Fibroblast of skin of right biceps (primary cell): ENCODE data around the gene SERPINB3.
A peak's percentile ranks its signal among the peaks of the same experiment; 100 is the strongest.
"Not testable (repeated sequence)": the region's sequence is repeated elsewhere in the genome, so short reads cannot be mapped to it uniquely, and the experiment has no call there.

ENCODE experiments used
- DNase-seq: peaks from one replicate; pipeline ENCODE4 v3.0.0-alpha.2; 2013

The SERPINB3 gene

GRCh38 chr18:63661750-63662149, at the start of gene SERPINB3:
Gene SERPINB3 (minus strand): TSS chr18:63661893. CDS start chr18:63661216, 677 bp downstream.
- DNase-seq: not testable (repeated sequence)

- DNase-seq: peak; percentile 93
Measured at GRCh38 chr18:63708650-63709049, 47.0 kb upstream of the SERPINB3 start.

- DNase-seq: no peak
Measured at GRCh38 chr18:63707816-63708215, 46.1 kb upstream of the SERPINB3 start.

- no peak for DNase-seq
Measured at GRCh38 chr18:63705401-63705800, 43.7 kb upstream of the SERPINB3 start.

GRCh38 chr18:63702660-63703059, 41.0 kb upstream of the SERPINB3 start, which contains the start of gene SERPINB11:
Gene SERPINB11 (plus strand): TSS chr18:63702960. CDS start chr18:63710194, 7,234 bp downstream.
- DNase-seq: no peak

GRCh38 chr18:63701952-63702351, 40.3 kb upstream of the SERPINB3 start:
- no peak for DNase-seq

GRCh38 chr18:63700501-63700900, 38.8 kb upstream of the SERPINB3 start:
- DNase-seq: no peak

- DNase-seq: peak; percentile 71
Measured at GRCh38 chr18:63697097-63697660, 35.5 kb upstream of the SERPINB3 start.

GRCh38 chr18:63689064-63689463, 27.4 kb upstream of the SERPINB3 start:
- DNase-seq: no peak

GRCh38 chr18:63686871-63687270, 25.2 kb upstream of the SERPINB3 start:
- peak; percentile 37 for DNase-seq

GRCh38 chr18:63684718-63685117, 23.0 kb upstream of the SERPINB3 start:
- DNase-seq: no peak

- peak; percentile 21 for DNase-seq
Measured at GRCh38 chr18:63683890-63684289, 22.2 kb upstream of the SERPINB3 start.

GRCh38 chr18:63683152-63683551, 21.5 kb upstream of the SERPINB3 start:
- DNase-seq: peak; percentile 98

- no peak for DNase-seq
Measured at GRCh38 chr18:63681449-63682340, 20.0 kb upstream of the SERPINB3 start.

- no peak for DNase-seq
Measured at GRCh38 chr18:63679820-63680606, 18.3 kb upstream of the SERPINB3 start.

- peak; percentile 61 for DNase-seq
Measured at GRCh38 chr18:63677500-63678225, 16.0 kb upstream of the SERPINB3 start.

- DNase-seq: no peak
Measured at GRCh38 chr18:63676526-63677323, 15.0 kb upstream of the SERPINB3 start.

GRCh38 chr18:63664571-63664970, 2.9 kb upstream of the SERPINB3 start:
- no peak for DNase-seq

GRCh38 chr18:63658920-63659319, 2.8 kb downstream of the SERPINB3 start:
- DNase-seq: peak; percentile 65

- peak; percentile 81 for DNase-seq
Measured at GRCh38 chr18:63650271-63650670, 11.4 kb downstream of the SERPINB3 start.

- DNase-seq: peak; percentile 82
Measured at GRCh38 chr18:63648241-63648640, 13.5 kb downstream of the SERPINB3 start.

GRCh38 chr18:63646936-63647335, 14.8 kb downstream of the SERPINB3 start:
- peak; percentile 53 for DNase-seq
